HepG2 (cell line): Measurements from ENCODE around the gene PGAP1. TPM values are rescaled to one million over a fixed set of nuclear protein-coding genes. Genes with fewer than 3 reads are reported as not detected.

ENCODE experiments used
- NRL ChIP-seq: sonication (generic); formaldehyde crosslinking; IDR thresholded peaks from 2 replicates; pipeline ENCODE4 v1.5.0; 2020; ENCODE audit warnings: missing genetic modification reagents, mild to moderate bottlenecking, moderate library complexity, borderline replicate concordance
- PRPF4 ChIP-seq: fragments of 200-400 bp; formaldehyde crosslinking; IDR thresholded peaks from 2 replicates; pipeline ENCODE4 v1.6.1; 2016; ENCODE audit warnings: low read length, low read depth; ENCODE audit not compliant: poor library complexity, severe bottlenecking
- SMC3 ChIP-seq: IDR thresholded peaks from 2 replicates; pipeline ENCODE4 v1.6.1; 2011; ENCODE audit warnings: low read length, improper control_type of control experiment
- ZBTB3 ChIP-seq: sonication (generic); formaldehyde crosslinking; IDR thresholded peaks from 2 replicates; pipeline ENCODE4 v1.4.0; 2020; ENCODE audit warnings: low read depth, mild to moderate bottlenecking, moderate library complexity, missing genetic modification reagents, borderline replicate concordance
- ZFYVE20 ChIP-seq: sonication (generic); formaldehyde crosslinking; IDR thresholded peaks from 2 replicates; pipeline ENCODE4 v1.8.0; 2023; ENCODE audit warnings: low read depth, mild to moderate bottlenecking, moderate library complexity, missing genetic modification reagents, borderline replicate concordance
- ZIK1 ChIP-seq: sonication (generic); formaldehyde crosslinking; IDR thresholded peaks from 2 replicates; pipeline ENCODE4 v1.5.0; 2020; ENCODE audit warnings: mild to moderate bottlenecking, low read depth, missing genetic modification reagents, borderline replicate concordance
- ZNF17 ChIP-seq: sonication (generic); formaldehyde crosslinking; IDR thresholded peaks from 2 replicates; pipeline ENCODE4 v1.5.0; 2020; ENCODE audit warnings: mild to moderate bottlenecking, missing genetic modification reagents
- ZNF30 ChIP-seq: sonication (generic); formaldehyde crosslinking; IDR thresholded peaks from 2 replicates; pipeline ENCODE4 v1.5.0; 2020; ENCODE audit warnings: mild to moderate bottlenecking, missing genetic modification reagents
- ZNF496 ChIP-seq: sonication (generic); formaldehyde crosslinking; IDR thresholded peaks from 2 replicates; pipeline ENCODE4 v1.8.1; 2023; ENCODE audit warnings: mild to moderate bottlenecking, moderate library complexity, missing genetic modification reagents; ENCODE audit not compliant: insufficient replicate concordance
- ZNF83 ChIP-seq: sonication (generic); formaldehyde crosslinking; IDR thresholded peaks from 2 replicates; pipeline ENCODE4 v1.4.0; 2020; ENCODE audit warnings: missing genetic modification reagents, mild to moderate bottlenecking, borderline replicate concordance
- ZNF883 ChIP-seq: sonication (generic); formaldehyde crosslinking; IDR thresholded peaks from 2 replicates; pipeline ENCODE4 v1.5.1; 2020; ENCODE audit warnings: mild to moderate bottlenecking, missing genetic modification reagents; ENCODE audit errors: not compliant biosample characterization
- polyA plus RNA-seq, 8 experiments: library from polyadenylated mRNA; depleted of rRNA in 3 of 8; stranded (reverse) in 7 of 8; unstranded in 1 of 8; fragments of >200 nt; fragmentation: Illumina TruSeq in 4 of 8; extraction: Trizol in 4 of 8; gene quantifications; 2 replicates each; pipeline versions ENCODE4 v1.2.1 to v1.2.3, GENCODE V29; 2011 to 2016; ENCODE audit warnings: low read depth in 4 of 8, missing spikeins in 1 of 8, mixed read lengths in 1 of 8; ENCODE audit not compliant: insufficient read depth in 1 of 8
- total RNA-seq, 5 experiments: library from RNA; depleted of rRNA; stranded (reverse); fragments of >200 nt; fragmentation: Illumina TruSeq; extraction: Trizol; gene quantifications; 2 replicates each; pipeline ENCODE4 v1.2.3, GENCODE V29; 2016; ENCODE audit warnings: low read depth in 1 of 5
- TF ChIP-seq, protein P1 (sequence below): sonication (generic); formaldehyde crosslinking; IDR thresholded peaks from 2 replicates; pipeline ENCODE4 v1.4.0; 2020; ENCODE audit warnings: missing genetic modification reagents
- TF ChIP-seq, protein P2 (sequence below): sonication (generic); formaldehyde crosslinking; IDR thresholded peaks from 2 replicates; pipeline ENCODE4 v1.8.1; 2022; ENCODE audit warnings: low read depth, mild to moderate bottlenecking, missing genetic modification reagents
- TF ChIP-seq, protein P3 (sequence below): sonication (generic); formaldehyde crosslinking; IDR thresholded peaks from 2 replicates; pipeline ENCODE4 v1.5.1; 2020; ENCODE audit warnings: missing genetic modification reagents, mild to moderate bottlenecking, borderline replicate concordance
- TF ChIP-seq, protein P4 (sequence below): sonication (generic); formaldehyde crosslinking; IDR thresholded peaks from 2 replicates; pipeline ENCODE4 v1.4.0; 2020; ENCODE audit warnings: mild to moderate bottlenecking, missing genetic modification reagents
- TF ChIP-seq, protein P5 (sequence below): sonication (generic); formaldehyde crosslinking; IDR thresholded peaks from 2 replicates; pipeline ENCODE4 v1.4.0; 2020; ENCODE audit warnings: mild to moderate bottlenecking, missing genetic modification reagents

PGAP1 gene
- total and polyA plus RNA-seq, 2 of the 13 experiments (the other 11 are each of a cell fraction or from before 2014, with no cell fraction given), result 4.1 to 6.4 TPM

DNA sequence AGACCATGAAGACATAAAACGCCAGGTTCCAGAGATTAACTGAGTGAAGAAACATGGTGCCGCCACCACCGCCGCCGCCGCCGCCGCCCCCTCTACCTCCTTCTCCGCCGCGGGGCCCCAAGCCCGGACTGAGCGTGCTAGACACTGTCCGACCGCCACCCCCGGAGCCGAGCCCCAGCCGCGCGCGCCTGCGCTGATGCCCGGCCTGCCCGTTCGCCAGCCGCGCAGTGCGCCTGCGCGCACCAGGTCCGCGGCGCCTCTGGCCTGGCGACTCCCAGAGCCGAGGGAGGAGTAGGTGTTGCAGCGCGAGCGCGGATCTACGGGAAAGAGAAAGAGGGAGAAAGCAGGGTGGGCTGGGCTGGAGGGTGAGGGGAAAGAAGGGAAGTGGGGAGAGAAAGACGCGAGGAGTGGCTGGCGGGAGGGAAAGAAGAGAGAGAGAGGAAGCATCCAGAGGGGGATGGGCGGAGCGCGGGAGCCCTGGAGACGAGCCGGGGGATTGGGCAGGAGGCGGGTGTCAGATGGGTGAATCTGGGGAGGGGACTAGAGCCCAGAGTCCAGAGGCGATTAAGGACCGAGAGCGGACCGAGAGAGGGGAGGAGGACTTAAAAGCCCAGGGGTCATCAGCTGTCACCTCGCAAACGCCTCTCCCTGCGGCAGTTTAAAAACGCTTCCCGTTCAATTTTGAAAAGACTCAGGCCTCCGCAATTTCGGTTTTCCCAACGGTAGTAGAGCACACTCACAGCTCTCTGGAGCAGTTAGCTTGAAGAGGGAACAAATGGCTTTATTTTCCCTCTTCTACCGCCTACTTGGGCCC is at the start of gene PGAP1 (continued):
- 0 out of 2 replicates have a peak, but pooled peaks have one; percentile 89 for TF ChIP-seq NRL
- peak; percentile 19; the same call in 1 of the 2 replicates for TF ChIP-seq ZIK1 (CRISPR knock-in tag)
- peak; percentile 52 for TF ChIP-seq ZNF883
- TF ChIP-seq ZNF30, result no peak
- no peak for TF ChIP-seq SMC3
- TF ChIP-seq ZBTB3, result peak; percentile 67; the same call in 1 of the 2 replicates
- TF ChIP-seq, protein P1, sequence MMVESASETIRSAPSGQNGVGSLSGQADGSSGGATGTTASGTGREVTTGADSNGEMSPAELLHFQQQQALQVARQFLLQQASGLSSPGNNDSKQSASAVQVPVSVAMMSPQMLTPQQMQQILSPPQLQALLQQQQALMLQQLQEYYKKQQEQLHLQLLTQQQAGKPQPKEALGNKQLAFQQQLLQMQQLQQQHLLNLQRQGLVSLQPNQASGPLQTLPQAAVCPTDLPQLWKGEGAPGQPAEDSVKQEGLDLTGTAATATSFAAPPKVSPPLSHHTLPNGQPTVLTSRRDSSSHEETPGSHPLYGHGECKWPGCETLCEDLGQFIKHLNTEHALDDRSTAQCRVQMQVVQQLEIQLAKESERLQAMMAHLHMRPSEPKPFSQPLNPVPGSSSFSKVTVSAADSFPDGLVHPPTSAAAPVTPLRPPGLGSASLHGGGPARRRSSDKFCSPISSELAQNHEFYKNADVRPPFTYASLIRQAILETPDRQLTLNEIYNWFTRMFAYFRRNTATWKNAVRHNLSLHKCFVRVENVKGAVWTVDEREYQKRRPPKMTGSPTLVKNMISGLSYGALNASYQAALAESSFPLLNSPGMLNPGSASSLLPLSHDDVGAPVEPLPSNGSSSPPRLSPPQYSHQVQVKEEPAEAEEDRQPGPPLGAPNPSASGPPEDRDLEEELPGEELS (CRISPR knock-in tag), result peak; percentile 54
- TF ChIP-seq, protein P2, sequence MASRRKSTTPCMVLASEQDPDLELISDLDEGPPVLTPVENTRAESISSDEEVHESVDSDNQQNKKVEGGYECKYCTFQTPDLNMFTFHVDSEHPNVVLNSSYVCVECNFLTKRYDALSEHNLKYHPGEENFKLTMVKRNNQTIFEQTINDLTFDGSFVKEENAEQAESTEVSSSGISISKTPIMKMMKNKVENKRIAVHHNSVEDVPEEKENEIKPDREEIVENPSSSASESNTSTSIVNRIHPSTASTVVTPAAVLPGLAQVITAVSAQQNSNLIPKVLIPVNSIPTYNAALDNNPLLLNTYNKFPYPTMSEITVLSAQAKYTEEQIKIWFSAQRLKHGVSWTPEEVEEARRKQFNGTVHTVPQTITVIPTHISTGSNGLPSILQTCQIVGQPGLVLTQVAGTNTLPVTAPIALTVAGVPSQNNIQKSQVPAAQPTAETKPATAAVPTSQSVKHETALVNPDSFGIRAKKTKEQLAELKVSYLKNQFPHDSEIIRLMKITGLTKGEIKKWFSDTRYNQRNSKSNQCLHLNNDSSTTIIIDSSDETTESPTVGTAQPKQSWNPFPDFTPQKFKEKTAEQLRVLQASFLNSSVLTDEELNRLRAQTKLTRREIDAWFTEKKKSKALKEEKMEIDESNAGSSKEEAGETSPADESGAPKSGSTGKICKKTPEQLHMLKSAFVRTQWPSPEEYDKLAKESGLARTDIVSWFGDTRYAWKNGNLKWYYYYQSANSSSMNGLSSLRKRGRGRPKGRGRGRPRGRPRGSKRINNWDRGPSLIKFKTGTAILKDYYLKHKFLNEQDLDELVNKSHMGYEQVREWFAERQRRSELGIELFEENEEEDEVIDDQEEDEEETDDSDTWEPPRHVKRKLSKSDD (CRISPR knock-in tag), result peak; percentile 49; the same call in 1 of the 2 replicates
- peak; percentile 93 for TF ChIP-seq PRPF4
- no peak for TF ChIP-seq ZNF83
- TF ChIP-seq ZFYVE20 (CRISPR knock-in tag), result no peak
- no peak for TF ChIP-seq ZNF496 (CRISPR knock-in tag)
- TF ChIP-seq, protein P3, sequence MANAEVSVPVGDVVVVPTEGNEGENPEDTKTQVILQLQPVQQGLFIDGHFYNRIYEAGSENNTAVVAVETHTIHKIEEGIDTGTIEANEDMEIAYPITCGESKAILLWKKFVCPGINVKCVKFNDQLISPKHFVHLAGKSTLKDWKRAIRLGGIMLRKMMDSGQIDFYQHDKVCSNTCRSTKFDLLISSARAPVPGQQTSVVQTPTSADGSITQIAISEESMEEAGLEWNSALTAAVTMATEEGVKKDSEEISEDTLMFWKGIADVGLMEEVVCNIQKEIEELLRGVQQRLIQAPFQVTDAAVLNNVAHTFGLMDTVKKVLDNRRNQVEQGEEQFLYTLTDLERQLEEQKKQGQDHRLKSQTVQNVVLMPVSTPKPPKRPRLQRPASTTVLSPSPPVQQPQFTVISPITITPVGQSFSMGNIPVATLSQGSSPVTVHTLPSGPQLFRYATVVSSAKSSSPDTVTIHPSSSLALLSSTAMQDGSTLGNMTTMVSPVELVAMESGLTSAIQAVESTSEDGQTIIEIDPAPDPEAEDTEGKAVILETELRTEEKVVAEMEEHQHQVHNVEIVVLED (CRISPR knock-in tag), result peak; percentile 30; the same call in 1 of the 2 replicates
- no peak for TF ChIP-seq ZNF17 (CRISPR knock-in tag)
- TF ChIP-seq, protein P4, sequence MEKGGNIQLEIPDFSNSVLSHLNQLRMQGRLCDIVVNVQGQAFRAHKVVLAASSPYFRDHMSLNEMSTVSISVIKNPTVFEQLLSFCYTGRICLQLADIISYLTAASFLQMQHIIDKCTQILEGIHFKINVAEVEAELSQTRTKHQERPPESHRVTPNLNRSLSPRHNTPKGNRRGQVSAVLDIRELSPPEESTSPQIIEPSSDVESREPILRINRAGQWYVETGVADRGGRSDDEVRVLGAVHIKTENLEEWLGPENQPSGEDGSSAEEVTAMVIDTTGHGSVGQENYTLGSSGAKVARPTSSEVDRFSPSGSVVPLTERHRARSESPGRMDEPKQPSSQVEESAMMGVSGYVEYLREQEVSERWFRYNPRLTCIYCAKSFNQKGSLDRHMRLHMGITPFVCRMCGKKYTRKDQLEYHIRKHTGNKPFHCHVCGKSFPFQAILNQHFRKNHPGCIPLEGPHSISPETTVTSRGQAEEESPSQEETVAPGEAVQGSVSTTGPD (CRISPR knock-in tag), result peak; percentile 40; the same call in 1 of the 2 replicates
- TF ChIP-seq, protein P5, sequence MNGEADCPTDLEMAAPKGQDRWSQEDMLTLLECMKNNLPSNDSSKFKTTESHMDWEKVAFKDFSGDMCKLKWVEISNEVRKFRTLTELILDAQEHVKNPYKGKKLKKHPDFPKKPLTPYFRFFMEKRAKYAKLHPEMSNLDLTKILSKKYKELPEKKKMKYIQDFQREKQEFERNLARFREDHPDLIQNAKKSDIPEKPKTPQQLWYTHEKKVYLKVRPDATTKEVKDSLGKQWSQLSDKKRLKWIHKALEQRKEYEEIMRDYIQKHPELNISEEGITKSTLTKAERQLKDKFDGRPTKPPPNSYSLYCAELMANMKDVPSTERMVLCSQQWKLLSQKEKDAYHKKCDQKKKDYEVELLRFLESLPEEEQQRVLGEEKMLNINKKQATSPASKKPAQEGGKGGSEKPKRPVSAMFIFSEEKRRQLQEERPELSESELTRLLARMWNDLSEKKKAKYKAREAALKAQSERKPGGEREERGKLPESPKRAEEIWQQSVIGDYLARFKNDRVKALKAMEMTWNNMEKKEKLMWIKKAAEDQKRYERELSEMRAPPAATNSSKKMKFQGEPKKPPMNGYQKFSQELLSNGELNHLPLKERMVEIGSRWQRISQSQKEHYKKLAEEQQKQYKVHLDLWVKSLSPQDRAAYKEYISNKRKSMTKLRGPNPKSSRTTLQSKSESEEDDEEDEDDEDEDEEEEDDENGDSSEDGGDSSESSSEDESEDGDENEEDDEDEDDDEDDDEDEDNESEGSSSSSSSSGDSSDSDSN (CRISPR knock-in tag), result peak; percentile 25; the same call in 1 of the 2 replicates
